ENCODE measurements around the gene RTN4R. TPM values are rescaled to one million over a fixed set of nuclear protein-coding genes. Genes with fewer than 3 reads are reported as not detected.

The RTN4R gene
- total and polyA plus RNA-seq, 9 of the 15 experiments (the other 6 are each of a cell fraction or from before 2014, with no cell fraction given) = 0.04 to 2.8 (median 1.4) TPM; not detected in 3

GRCh38 chr22:20218326-20218872 is 49.7 kb downstream of the RTN4R start (continued):
- no peak for TF ChIP-seq ID3 (CRISPR knock-in tag; IDR thresholded peaks at IDR 0.05)
- TF ChIP-seq ID3 (tag; IDR thresholded peaks at IDR 0.05) = 0 out of 2 replicates have a peak, but pooled peaks have one; percentile 31
- 0 out of 2 replicates have a peak, but pooled peaks have one; percentile 16 for TF ChIP-seq RB1 (IDR thresholded peaks at IDR 0.05; ENCODE audit: low read depth)
- TF ChIP-seq, protein P1, sequence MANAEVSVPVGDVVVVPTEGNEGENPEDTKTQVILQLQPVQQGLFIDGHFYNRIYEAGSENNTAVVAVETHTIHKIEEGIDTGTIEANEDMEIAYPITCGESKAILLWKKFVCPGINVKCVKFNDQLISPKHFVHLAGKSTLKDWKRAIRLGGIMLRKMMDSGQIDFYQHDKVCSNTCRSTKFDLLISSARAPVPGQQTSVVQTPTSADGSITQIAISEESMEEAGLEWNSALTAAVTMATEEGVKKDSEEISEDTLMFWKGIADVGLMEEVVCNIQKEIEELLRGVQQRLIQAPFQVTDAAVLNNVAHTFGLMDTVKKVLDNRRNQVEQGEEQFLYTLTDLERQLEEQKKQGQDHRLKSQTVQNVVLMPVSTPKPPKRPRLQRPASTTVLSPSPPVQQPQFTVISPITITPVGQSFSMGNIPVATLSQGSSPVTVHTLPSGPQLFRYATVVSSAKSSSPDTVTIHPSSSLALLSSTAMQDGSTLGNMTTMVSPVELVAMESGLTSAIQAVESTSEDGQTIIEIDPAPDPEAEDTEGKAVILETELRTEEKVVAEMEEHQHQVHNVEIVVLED (CRISPR knock-in tag; IDR thresholded peaks at IDR 0.05) = no peak

DNA sequence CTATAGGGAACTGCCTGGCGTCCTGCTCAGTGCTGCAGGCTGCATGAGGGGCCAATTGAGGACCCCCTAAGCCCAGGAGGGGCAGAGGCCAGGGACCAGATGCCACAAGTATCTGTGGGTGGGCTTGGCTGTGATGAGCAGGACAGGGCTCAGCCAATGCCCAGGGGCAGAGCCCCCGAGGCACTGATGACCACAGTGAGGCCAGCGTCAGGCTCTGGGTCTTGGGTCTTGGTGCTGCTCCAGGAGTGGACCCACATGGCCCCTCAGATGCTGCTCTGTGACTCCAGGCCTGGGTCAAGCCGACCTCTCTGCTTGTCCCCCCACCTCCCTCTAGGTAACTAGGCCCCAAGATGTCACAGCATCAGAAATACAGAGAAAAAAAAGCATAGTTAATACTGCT is 50.6 kb downstream of the RTN4R start:
- intact Hi-C loops (cut with micrococcal nuclease) = no loop called here
- Histone ChIP-seq H3K27ac (ENCODE audit: extremely low read depth, low read depth, low read length) (no peak overlapping the region), H3K9me3 (replicated peaks; ENCODE audit: control insufficient read depth, insufficient read depth, low read depth, low read length) (peaks cover 11% of the 10 kb centered on the region), H3K4me1 (replicated peaks in 1 of 2; ENCODE audit: control insufficient read depth in 2 of 2, insufficient read depth in 2 of 2, low read length in 2 of 2) (peaks cover 0 to 36% of the 10 kb centered on the region in 2 experiments; a peak in 2 of 5 replicates), H3K79me2 (ENCODE audit: control insufficient read depth, insufficient read depth, low read length) (no peaks in the 10 kb centered on the region), H3K9me1 (ENCODE audit: control insufficient read depth, insufficient read depth, low read length) (no peaks in the 10 kb centered on the region), H3K4me2 (ENCODE audit: insufficient read depth, low read length) (no peak overlapping the region), H3K9ac (ENCODE audit: insufficient read depth in 1 of 2, low read depth in 2 of 2, low read length in 2 of 2) (peak overlapping the region in 1 of 2 experiments; percentile 1; a peak in 1 of 4 replicates), H3K36me3 (ENCODE audit: control insufficient read depth, insufficient read depth, low read length) (no peaks in the 10 kb centered on the region), H4K20me1 (replicated peaks; ENCODE audit: control insufficient read depth, insufficient read depth, low read length) (peaks cover 26% of the 10 kb centered on the region), H3K27me3 (ENCODE audit: control insufficient read depth in 2 of 2, insufficient read depth in 2 of 2, low read length in 2 of 2) (peaks cover 45 to 80% of the 10 kb centered on the region in 2 experiments), H2AFZ (ENCODE audit: low read depth, low read length) (no peak overlapping the region), H3K4me3 (no peak overlapping the region)
- DNase-seq (ENCODE audit: extremely low read depth in 1 of 4, low spot score in 3 of 4) = no peak
- BruUV-seq (replicated peaks) = no TSS peak
- in situ Hi-C loops (cut with MboI) = no loop called here
- no peak for ATAC-seq
- CTCF ChIA-PET (ENCODE audit: low intra/inter-chr PET ratio) = no interaction called here
- 2% methylated on average over 4 of the region's 4 CpGs for WGBS (ENCODE audit: insufficient coverage, low coverage, missing lambda C conversion rate)
- POLR2A ChIA-PET = interaction anchor here (0.7 to 1.5 kb wide), 2 partner anchors 8 to 13 kb away, joined by 3 read pairs; no protein-coding TSS in a partner anchor
- FAIRE-seq = no peak
- TF ChIP-seq, protein P2, sequence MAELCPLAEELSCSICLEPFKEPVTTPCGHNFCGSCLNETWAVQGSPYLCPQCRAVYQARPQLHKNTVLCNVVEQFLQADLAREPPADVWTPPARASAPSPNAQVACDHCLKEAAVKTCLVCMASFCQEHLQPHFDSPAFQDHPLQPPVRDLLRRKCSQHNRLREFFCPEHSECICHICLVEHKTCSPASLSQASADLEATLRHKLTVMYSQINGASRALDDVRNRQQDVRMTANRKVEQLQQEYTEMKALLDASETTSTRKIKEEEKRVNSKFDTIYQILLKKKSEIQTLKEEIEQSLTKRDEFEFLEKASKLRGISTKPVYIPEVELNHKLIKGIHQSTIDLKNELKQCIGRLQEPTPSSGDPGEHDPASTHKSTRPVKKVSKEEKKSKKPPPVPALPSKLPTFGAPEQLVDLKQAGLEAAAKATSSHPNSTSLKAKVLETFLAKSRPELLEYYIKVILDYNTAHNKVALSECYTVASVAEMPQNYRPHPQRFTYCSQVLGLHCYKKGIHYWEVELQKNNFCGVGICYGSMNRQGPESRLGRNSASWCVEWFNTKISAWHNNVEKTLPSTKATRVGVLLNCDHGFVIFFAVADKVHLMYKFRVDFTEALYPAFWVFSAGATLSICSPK (IDR thresholded peaks at IDR 0.05; ENCODE audit: borderline replicate concordance) = no peak
- TF ChIP-seq, protein P3, sequence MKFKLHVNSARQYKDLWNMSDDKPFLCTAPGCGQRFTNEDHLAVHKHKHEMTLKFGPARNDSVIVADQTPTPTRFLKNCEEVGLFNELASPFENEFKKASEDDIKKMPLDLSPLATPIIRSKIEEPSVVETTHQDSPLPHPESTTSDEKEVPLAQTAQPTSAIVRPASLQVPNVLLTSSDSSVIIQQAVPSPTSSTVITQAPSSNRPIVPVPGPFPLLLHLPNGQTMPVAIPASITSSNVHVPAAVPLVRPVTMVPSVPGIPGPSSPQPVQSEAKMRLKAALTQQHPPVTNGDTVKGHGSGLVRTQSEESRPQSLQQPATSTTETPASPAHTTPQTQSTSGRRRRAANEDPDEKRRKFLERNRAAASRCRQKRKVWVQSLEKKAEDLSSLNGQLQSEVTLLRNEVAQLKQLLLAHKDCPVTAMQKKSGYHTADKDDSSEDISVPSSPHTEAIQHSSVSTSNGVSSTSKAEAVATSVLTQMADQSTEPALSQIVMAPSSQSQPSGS (CRISPR knock-in tag; IDR thresholded peaks at IDR 0.05) = 0 out of 2 replicates have a peak, but pooled peaks have one; percentile 15
- peak; percentile 65 for TF ChIP-seq CHD1 (IDR thresholded peaks at IDR 0.05; ENCODE audit: low read length)
- no peak for TF ChIP-seq NELFE (IDR thresholded peaks at IDR 0.05; ENCODE audit: insufficient read depth, insufficient read length)
- no peak for TF ChIP-seq MTF1 (CRISPR knock-in tag; IDR thresholded peaks at IDR 0.05; ENCODE audit: borderline replicate concordance)
- no peak for TF ChIP-seq ZNF23 (CRISPR knock-in tag; IDR thresholded peaks at IDR 0.05)
- no peak for TF ChIP-seq BCOR (IDR thresholded peaks at IDR 0.05)
- no peak for TF ChIP-seq SNRNP70 (optimal IDR thresholded peaks at IDR 0.05; ENCODE audit: low read depth, low read length)
- TF ChIP-seq KLF10 (CRISPR knock-in tag; IDR thresholded peaks at IDR 0.05) = no peak
- TF ChIP-seq USF1 (CRISPR knock-in tag; IDR thresholded peaks at IDR 0.05) = peak; percentile 2; the same call in 1 of the 2 replicates

Measured in K562 (cell line).